GM18511 (cell line): ENCODE measurements around the gene URB1.
"Not testable (repeated sequence)": the region's sequence is repeated elsewhere in the genome, so short reads cannot be mapped to it uniquely, and the experiment has no call there.

Source experiments
- ATAC-seq: cut with Tn5 transposase; IDR thresholded peaks from one replicate; pipeline ENCODE4 v1.9.1; 2021; ENCODE audit warnings: mild to moderate bottlenecking, moderate library complexity; ENCODE audit not compliant: unreplicated experiment

Gene URB1

GRCh38 chr21:32303385-32303784 is 89.4 kb downstream of the URB1 start:
- no peak for ATAC-seq

DNA sequence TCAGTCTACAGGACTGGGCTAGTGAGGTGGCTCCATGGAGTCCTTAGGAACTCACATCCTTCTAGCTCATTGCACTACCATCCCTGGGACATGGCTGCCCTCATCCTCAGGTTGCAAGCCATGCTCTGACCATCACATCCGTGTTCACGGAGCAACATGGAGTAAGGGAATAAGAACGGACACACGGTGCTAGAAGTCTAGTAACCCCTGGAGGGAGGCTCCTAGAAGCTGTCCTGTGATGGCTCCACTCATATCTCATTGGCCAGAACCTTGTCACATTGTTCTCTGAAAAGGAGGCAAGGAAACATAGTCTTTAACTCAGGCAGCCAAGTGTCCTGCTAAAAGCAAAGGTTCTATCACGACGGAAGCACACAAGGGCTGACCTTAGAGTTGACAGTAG is 90.3 kb downstream of the URB1 start:
- ATAC-seq: no peak

GRCh38 chr21:32301596-32301995 is 91.2 kb downstream of the URB1 start:
- no peak for ATAC-seq

- no peak for ATAC-seq
Observed at GRCh38 chr21:32300117-32300681, 92.6 kb downstream of the URB1 start.

- ATAC-seq: no peak
Observed at GRCh38 chr21:32299695-32300094, 93.1 kb downstream of the URB1 start.

DNA sequence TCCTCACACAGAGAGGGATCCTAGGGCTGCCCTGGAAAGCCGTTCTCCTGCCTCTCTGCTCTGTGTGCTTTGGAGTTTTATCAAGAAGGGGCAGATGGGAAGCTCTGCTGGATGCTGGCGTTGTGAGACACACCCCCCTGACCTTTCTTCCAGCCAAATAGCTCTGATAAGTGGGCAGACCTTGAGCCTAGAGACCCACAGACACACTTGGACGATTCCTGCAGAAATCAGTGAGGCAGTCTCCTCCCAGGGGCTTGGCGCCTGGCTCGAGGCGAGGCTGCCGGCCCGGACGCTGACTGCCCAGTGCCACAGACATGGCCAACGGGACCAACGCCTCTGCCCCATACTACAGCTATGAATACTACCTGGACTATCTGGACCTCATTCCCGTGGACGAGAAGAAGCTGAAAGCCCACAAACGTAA is 94.1 kb downstream of the URB1 start, which contains the start of gene MRAP:
Gene MRAP (plus strand): TSS at position 198 of the 424 bp plus-strand sequence. CDS start 117 bp downstream, at position 315.
- ATAC-seq: no peak

- no peak for ATAC-seq
Observed at GRCh38 chr21:32298148-32298559, 94.7 kb downstream of the URB1 start.

GRCh38 chr21:32297449-32297848 is 95.4 kb downstream of the URB1 start:
- no peak for ATAC-seq

GRCh38 chr21:32285476-32285875 is 107.3 kb downstream of the URB1 start:
- no peak for ATAC-seq

DNA sequence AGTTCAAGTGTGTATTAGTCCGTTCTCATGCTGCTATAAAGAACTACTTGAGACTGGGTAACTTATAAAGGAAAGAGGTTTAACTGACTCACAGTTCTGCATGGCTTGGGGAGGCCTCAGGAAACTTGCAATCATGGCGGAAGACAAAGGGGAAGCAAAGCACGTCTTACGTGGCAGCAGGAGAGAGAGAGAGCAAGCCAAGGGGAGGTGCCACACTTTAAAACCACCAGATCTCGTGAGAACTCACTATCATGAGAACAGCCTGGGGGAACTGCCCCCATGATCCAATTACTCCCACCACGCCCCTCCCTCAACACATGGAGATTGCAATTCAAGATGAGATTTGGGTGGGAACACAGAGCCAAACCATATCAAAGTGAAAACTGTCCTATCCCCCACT is 109.8 kb downstream of the URB1 start:
- no peak for ATAC-seq

GRCh38 chr21:32281531-32281930 is 111.3 kb downstream of the URB1 start:
- no peak for ATAC-seq

- ATAC-seq: peak; percentile 42
Observed at GRCh38 chr21:32279377-32279680, 113.5 kb downstream of the URB1 start.

- peak; percentile 93 for ATAC-seq
Observed at GRCh38 chr21:32278518-32279376, 114.1 kb downstream of the URB1 start, which contains the start of gene MIS18A. Gene MIS18A (minus strand): TSS chr21:32279049. CDS start chr21:32279014, 35 bp downstream.

DNA sequence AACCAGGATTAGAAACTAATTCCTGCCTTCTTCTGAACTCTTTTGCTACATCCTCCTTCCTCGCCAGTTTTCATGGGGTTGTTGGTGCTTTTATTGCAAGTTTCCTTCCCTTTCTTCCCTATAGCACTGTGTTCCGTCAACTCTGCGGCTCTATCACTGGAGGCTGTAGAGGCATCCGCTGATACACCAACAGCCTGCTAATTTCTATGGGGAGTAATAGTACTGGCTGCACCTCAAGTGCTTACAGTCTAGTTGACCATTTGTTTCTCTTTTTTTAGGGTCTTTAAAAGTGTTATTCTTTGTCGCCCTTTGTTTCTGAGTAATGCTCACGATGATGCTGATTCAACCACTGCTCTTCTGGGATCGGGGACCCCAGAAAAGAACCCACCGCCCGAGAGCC is 114.7 kb downstream of the URB1 start:
- ATAC-seq: no peak

- ATAC-seq: no peak
Observed at GRCh38 chr21:32276671-32277070, 116.1 kb downstream of the URB1 start.

- ATAC-seq: no peak
Observed at GRCh38 chr21:32270748-32271147, 122.1 kb downstream of the URB1 start.

GRCh38 chr21:32265321-32265720 is 127.5 kb downstream of the URB1 start:
- not testable (repeated sequence) for ATAC-seq

DNA sequence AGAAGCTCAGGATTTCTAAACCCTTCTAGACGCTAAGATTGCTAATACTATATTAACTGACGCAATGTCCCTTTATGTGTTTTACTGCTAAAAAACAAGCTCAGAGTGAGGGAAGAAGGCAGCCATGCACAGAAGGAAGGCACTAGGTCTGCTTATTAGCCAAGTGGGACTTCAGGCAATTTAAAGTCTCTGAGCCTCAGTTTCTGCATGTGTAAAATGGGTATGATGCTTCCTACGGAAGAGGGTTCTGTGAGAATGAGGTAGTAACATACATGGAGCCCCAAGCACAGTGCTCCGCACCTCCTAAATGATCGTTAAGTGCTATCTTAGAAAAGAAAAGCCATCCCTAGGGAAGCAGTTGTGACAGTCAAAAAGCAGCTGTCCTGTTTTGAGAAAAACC is 130.9 kb downstream of the URB1 start:
- ATAC-seq: no peak
